NCI-H146 treated with DMSO at 0.1 percent for 48 hours (cell line): ENCODE results near the gene DEPDC5.
A peak's percentile ranks its signal among the peaks of the same experiment; 100 is the strongest.

ENCODE experiments used
- DNase-seq: peaks from one replicate; lab custom pipeline; 2025; ENCODE audit not compliant: unreplicated experiment; lab: John Stamatoyannopoulos, UW

Gene DEPDC5

DNA sequence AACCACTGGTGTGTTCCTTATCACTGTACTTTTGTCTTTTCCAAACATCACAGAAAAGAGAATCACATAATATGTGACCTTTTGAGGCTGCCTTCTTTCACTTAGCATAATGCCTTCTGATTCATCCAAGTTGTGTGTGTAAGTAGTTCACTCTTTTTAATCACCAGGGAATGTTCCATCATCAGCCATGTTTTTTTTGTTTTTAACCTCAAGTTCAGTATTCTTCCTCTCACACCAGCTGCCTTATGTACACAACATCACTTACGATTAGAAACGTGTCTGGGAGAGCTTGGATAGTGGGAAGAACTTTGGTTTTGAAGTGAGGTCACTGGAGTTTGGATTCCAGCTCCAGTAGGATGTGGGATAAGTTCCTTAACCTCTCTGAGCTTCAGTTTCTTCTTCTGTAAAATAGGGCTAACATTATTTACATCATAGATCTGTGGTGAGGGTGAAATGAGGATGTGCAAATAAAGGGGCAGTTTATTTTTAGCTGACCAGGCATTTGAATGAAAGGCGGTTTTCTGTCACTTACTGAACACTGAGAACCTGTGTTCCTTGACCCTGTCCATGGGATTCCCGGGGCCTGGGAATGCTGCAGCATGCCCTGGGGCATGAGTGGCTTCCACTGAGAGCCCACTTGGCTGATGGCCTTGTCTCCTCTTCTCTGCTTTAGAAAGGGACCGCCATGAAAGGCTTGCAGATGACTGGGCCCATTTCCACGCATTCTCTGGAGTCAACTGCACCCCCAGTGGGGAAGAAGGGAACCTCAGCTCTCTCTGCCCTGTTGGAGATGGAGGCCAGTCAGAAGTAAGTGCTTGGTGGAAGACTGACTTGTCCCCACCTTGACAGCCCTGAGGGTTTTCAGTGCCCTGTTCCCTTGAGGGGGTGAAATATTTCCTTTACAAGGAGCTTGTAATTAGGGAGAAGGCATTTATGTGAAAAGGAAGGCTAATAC lies 92.6 kb downstream of the DEPDC5 start:
- no peak for DNase-seq

- DNase-seq: no peak
These were observed 94.6 kb downstream of the DEPDC5 start for GRCh38 chr22:31848411-31848810.

DNA sequence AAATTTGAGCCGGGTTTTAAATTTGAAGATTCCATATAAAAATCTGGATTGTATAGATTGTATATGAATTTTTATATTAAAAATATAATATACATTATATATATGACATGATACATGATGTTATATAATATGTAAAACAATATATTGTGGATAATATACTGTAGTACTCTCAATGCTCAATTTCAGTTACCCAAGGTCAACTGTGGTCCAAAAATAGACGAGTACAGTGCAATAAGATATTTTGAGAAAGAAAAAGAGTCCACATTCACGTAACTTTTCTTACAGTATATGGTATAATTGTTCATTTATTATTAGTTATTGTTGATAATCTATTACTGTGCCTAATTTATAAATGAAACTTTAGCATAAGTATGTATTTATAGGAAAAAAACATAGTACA lies 96.3 kb downstream of the DEPDC5 start:
- no peak for DNase-seq

DNA sequence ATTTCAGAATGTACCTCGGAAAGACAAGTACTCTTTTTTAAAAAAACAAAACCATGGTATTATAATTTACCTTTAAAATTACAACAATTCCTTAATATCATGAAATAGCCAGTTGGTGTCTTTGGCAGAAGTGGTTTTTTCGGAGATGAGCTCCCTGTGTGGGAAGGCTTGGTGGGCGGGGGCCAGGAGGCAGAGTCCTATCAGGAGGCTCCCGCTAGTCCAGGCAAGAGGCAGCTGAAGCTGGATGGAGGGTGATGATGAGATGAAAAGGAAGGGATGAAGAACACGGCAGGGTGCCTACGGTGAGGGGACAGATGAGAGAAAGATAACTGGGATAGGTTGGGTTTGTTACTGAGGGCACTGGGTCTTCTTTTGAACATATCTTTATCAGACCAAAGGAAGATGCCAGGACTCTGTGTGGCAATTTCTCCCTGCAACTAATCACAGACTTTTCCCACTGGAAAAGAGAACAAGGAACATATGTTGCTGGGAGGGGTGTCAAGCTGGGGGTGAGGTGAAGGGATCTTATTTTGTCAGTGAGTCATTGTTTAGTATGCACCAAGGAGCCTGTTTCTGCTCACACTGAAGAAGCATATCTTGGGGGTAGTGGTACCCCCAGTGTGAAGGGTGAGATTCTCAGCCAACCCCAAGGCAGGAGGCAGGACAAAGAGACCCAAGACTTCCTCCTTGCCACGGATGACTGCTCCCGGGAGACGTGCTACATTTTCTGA lies 99.0 kb downstream of the DEPDC5 start:
- no peak for DNase-seq

GRCh38 chr22:31853736-31854495 lies 100.1 kb downstream of the DEPDC5 start:
- no peak for DNase-seq

DNA sequence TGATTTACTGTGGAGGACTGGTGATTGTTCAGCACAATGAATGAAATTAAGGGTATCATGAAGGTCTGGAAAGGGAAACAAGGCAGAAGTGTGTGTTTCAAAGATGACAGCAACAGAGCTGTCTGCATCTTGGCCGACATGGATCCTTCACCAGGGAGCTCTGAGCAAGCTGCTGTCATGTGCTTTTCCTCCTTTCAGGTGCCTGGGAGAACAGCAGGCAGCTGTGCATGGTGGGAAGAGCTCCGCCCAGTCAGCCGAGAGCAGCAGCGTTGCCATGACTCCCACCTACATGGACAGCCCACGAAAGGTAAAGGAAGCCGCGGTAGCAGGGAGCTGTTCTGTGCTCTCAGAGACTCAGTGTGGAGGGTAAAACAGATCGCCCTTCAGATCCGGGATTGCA lies 103.4 kb downstream of the DEPDC5 start:
- peak; percentile 78 for DNase-seq

- no peak for DNase-seq
These were observed 107.5 kb downstream of the DEPDC5 start for GRCh38 chr22:31861226-31861840.

GRCh38 chr22:31866918-31867317 lies 113.1 kb downstream of the DEPDC5 start:
- no peak for DNase-seq

- no peak for DNase-seq
These were observed 113.8 kb downstream of the DEPDC5 start for GRCh38 chr22:31867386-31868153.

- DNase-seq: no peak
These were observed 115.9 kb downstream of the DEPDC5 start for GRCh38 chr22:31869739-31870138.

DNA sequence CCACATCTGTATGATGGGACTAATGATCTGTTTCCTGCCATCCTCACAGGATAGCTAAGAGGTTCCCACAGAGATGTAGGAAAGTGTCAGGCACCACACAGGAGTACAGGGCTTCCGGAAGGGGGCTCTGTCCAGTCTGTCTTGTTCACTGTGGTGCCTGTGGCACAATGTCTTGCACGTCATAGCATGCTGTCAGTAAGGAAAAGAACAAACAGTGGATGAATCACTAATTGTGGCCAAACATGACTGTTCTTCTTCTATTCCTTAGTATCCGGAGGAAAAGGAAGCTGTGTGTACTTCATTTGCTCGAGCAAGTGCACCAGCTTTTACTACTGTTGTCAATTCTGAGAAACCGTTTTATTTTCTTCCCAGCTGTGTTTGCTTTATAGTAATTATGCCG lies 117.1 kb downstream of the DEPDC5 start:
- no peak for DNase-seq

- DNase-seq: no peak
These were observed 117.7 kb downstream of the DEPDC5 start for GRCh38 chr22:31871480-31871879.

DNA sequence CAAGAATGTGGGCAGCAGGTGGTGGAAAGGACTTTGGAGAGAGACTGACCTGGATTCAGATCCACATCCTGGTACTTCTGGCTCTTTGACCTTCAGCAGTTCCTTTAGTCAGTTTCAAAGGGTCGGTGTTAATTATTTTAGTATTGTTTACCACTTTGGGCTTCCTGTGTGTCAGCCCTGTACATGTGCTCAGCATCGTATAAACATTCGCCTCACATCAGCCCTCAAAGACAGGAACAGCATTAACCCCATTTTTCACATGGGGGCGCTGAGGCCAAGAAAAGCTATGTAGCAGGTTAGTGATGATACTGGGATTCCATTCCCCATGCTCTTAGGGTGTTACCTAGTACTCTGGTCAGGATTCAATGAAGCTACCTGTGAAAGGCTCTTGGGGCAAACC lies 118.4 kb downstream of the DEPDC5 start:
- no peak for DNase-seq

- no peak for DNase-seq
These were observed 121.0 kb downstream of the DEPDC5 start for GRCh38 chr22:31874821-31875220.

DNA sequence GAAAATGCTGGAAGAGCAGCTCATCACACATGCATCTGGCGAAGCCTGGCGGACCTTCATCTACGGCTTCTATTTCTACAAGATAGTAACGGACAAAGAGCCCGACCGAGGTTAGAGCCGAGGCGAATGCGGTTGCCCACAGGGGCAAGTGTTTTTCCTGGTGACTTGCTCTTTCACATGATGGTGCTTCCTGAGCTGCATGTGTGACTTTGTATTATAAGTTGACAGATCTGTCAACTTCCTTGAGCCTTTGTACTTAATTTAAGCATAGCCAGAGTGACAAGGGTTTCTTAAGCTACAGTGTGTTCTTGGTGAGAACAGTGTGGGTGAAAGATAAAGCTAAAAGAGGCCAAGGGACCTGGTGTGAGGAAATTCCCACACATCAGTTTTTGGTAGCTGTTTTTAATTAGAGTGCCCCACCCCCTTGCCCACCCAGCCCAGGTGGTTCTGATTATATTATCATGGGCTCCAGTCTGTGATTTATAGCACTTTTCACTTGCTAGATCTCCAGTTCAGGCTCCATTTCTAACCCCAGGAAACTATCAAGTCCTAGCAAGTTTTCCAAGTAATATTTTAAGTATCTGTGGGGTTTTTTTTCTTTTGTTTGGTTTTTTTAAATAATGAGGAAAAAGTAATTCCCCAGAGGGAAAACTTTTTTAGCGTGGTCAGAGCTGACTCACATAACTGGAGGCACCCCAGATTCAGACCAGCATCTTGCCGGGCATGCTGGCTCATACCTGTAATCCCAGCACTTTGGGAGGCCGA lies 122.5 kb downstream of the DEPDC5 start:
- no peak for DNase-seq

DNA sequence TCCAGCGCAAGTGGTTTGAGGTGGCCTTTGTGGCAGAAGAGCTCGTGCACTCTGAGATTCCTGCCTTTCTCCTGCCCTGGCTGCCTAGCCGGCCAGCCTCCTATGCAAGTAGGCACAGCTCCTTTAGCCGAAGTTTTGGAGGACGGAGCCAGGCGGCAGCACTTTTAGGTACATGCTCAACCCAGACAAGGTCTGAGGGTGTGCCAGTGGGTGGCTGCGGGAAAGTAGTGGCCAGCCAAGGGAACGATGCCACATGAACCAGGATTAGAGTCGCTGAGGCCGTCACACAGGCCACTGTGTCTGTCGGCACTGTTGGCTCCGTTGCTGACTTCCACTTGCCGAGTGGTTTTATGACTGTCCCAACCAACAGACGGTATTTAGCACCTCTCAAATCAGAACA lies 125.8 kb downstream of the DEPDC5 start:
- DNase-seq: no peak

DNA sequence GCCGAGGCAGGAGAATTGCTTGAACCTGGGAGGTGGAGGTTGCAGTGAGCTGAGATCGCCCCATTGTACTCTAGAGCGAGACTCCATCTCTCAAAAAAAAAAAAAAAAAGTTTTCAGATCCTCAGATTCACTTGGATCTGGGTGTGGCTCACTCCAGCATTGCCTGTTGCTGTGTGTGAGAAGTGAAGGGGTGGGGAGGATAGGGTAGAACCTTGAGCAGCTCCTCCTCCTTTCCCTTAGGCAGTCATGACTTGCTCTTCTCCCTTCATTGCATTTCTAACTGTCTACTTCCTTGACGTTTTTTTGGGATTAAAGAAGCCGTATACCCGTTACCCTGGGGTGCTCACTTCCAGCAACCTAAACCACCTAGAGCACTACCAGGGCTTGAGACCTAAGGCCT lies 127.4 kb downstream of the DEPDC5 start:
- no peak for DNase-seq

GRCh38 chr22:31881865-31882264 lies 128.0 kb downstream of the DEPDC5 start:
- DNase-seq: no peak

DNA sequence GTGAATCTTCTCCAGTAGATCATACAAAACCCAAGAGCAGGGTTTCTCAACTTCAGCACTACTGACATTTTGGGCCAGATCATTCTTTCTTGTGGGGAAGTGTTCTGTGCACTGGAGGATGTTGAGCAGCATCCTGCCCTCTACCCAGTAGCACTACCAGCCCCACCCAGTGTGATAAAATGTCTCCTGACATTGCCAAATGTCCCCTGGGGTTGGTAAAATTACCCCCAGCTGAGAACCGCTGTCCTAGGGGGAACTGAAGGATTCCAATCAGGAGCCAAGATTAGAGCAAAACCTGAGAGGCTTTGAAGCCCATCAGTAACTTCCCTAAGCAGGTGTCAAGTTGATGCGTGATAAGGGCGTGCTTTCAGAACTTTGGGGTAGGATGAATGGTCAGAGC lies 129.2 kb downstream of the DEPDC5 start:
- no peak for DNase-seq

GRCh38 chr22:31883989-31884388 lies 130.2 kb downstream of the DEPDC5 start:
- DNase-seq: no peak
